ENCODE measurements around the gene CAMK2A.

- TF ChIP-seq, protein P1, sequence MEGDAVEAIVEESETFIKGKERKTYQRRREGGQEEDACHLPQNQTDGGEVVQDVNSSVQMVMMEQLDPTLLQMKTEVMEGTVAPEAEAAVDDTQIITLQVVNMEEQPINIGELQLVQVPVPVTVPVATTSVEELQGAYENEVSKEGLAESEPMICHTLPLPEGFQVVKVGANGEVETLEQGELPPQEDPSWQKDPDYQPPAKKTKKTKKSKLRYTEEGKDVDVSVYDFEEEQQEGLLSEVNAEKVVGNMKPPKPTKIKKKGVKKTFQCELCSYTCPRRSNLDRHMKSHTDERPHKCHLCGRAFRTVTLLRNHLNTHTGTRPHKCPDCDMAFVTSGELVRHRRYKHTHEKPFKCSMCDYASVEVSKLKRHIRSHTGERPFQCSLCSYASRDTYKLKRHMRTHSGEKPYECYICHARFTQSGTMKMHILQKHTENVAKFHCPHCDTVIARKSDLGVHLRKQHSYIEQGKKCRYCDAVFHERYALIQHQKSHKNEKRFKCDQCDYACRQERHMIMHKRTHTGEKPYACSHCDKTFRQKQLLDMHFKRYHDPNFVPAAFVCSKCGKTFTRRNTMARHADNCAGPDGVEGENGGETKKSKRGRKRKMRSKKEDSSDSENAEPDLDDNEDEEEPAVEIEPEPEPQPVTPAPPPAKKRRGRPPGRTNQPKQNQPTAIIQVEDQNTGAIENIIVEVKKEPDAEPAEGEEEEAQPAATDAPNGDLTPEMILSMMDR (IDR thresholded peaks at IDR 0.05): no peak
- no peak for TF ChIP-seq POLR2A (IDR thresholded peaks at IDR 0.05)
These were observed 66.7 kb downstream of the CAMK2A start for GRCh38 chr5:150222906-150223305.
